Measurements from ENCODE around the gene OPCML. TPM values are rescaled to one million over a fixed set of nuclear protein-coding genes. Genes with fewer than 3 reads are reported as not detected.

OPCML gene
- total RNA-seq, 1 experiment from 2014 or later = not detected

GRCh38 chr11:133515107-133515506 is 17.2 kb downstream of the OPCML start:
- no TSS peak for BruUV-seq (replicated peaks)
- ChIA-PET CTCF (no interaction called here), POLR2A (ENCODE audit: unreplicated experiment) (no interaction called here)
- no peak overlapping the region for H3K4me3 ChIP-seq (ENCODE audit: low read length)
- no peak overlapping the region for H3K27ac ChIP-seq (ENCODE audit: low read length)
- H4K20me1 ChIP-seq (ENCODE audit: low read length) = no peaks in the 10 kb centered on the region
- no peaks in the 10 kb centered on the region for H3K79me2 ChIP-seq (ENCODE audit: low read length)
- peaks cover 26% of the 10 kb centered on the region for H3K9me3 ChIP-seq (ENCODE audit: low read length)
- H3K4me2 ChIP-seq (ENCODE audit: low read length) = no peak overlapping the region
- H3F3A ChIP-seq (ENCODE audit: low read length, unreplicated experiment) = no peaks in the 10 kb centered on the region
- H3K36me3 ChIP-seq (ENCODE audit: low read depth, low read length) = no peaks in the 10 kb centered on the region
- no peaks in the 10 kb centered on the region for H3K9me2 ChIP-seq (replicated peaks; ENCODE audit: low read length)
- no peak for ATAC-seq
- no peaks in the 10 kb centered on the region for H3K4me1 ChIP-seq (ENCODE audit: insufficient read depth, low read length)
- no peaks in the 10 kb centered on the region for H3K27me3 ChIP-seq (ENCODE audit: low read length)
- intact Hi-C loops (cut with micrococcal nuclease) = no loop called here
- H2AFZ ChIP-seq (ENCODE audit: low read length) = no peak overlapping the region
- TF ChIP-seq EZH2 (IDR thresholded peaks at IDR 0.05; ENCODE audit: low read length, unreplicated experiment) (no peak), EZH2phosphoT487 (IDR thresholded peaks at IDR 0.05; ENCODE audit: borderline replicate concordance, low read length) (no peak)
- TF ChIP-seq, protein P1, sequence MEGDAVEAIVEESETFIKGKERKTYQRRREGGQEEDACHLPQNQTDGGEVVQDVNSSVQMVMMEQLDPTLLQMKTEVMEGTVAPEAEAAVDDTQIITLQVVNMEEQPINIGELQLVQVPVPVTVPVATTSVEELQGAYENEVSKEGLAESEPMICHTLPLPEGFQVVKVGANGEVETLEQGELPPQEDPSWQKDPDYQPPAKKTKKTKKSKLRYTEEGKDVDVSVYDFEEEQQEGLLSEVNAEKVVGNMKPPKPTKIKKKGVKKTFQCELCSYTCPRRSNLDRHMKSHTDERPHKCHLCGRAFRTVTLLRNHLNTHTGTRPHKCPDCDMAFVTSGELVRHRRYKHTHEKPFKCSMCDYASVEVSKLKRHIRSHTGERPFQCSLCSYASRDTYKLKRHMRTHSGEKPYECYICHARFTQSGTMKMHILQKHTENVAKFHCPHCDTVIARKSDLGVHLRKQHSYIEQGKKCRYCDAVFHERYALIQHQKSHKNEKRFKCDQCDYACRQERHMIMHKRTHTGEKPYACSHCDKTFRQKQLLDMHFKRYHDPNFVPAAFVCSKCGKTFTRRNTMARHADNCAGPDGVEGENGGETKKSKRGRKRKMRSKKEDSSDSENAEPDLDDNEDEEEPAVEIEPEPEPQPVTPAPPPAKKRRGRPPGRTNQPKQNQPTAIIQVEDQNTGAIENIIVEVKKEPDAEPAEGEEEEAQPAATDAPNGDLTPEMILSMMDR (conservative IDR thresholded peaks at IDR 0.05; ENCODE audit: low read depth, low read length) = no peak
- no peak for DNase-seq
- H3K9ac ChIP-seq (ENCODE audit: low read length) = no peak overlapping the region

GRCh38 chr11:133509924-133510697 is 22.2 kb downstream of the OPCML start:
- ATAC-seq = no peak
- no peaks in the 10 kb centered on the region for H3K4me1 ChIP-seq (ENCODE audit: insufficient read depth, low read length)
- no peaks in the 10 kb centered on the region for H3K79me2 ChIP-seq (ENCODE audit: low read length)
- peaks cover 30% of the 10 kb centered on the region for H3K9me3 ChIP-seq (ENCODE audit: low read length)
- H3K4me2 ChIP-seq (ENCODE audit: low read length) = no peak overlapping the region
- no peaks in the 10 kb centered on the region for H3K27me3 ChIP-seq (ENCODE audit: low read length)
- no peaks in the 10 kb centered on the region for H4K20me1 ChIP-seq (ENCODE audit: low read length)
- H3K27ac ChIP-seq (ENCODE audit: low read length) = no peak overlapping the region
- H3K9ac ChIP-seq (ENCODE audit: low read length) = no peak overlapping the region
- intact Hi-C loops (cut with micrococcal nuclease) = no loop called here
- H3K4me3 ChIP-seq (ENCODE audit: low read length) = no peak overlapping the region
- TF ChIP-seq, protein P1 (conservative IDR thresholded peaks at IDR 0.05; ENCODE audit: low read depth, low read length) = no peak
- no peak for TF ChIP-seq EZH2phosphoT487 (IDR thresholded peaks at IDR 0.05; ENCODE audit: borderline replicate concordance, low read length)
- TF ChIP-seq EZH2 (IDR thresholded peaks at IDR 0.05; ENCODE audit: low read length, unreplicated experiment) = no peak
- BruUV-seq (replicated peaks) = no TSS peak
- no peaks in the 10 kb centered on the region for H3F3A ChIP-seq (ENCODE audit: low read length, unreplicated experiment)
- no peak for DNase-seq
- H2AFZ ChIP-seq (ENCODE audit: low read length) = no peak overlapping the region
- ChIA-PET CTCF (no interaction called here), POLR2A (ENCODE audit: unreplicated experiment) (no interaction called here)
- no peaks in the 10 kb centered on the region for H3K36me3 ChIP-seq (ENCODE audit: low read depth, low read length)
- no peaks in the 10 kb centered on the region for H3K9me2 ChIP-seq (replicated peaks; ENCODE audit: low read length)

- Histone ChIP-seq H3K9me2 (replicated peaks; ENCODE audit: low read length) (no peaks in the 10 kb centered on the region), H3K9ac (ENCODE audit: low read length) (no peak overlapping the region), H3F3A (ENCODE audit: low read length, unreplicated experiment) (no peaks in the 10 kb centered on the region), H3K9me3 (ENCODE audit: low read length) (peaks cover 19% of the 10 kb centered on the region), H2AFZ (ENCODE audit: low read length) (no peak overlapping the region), H3K4me2 (ENCODE audit: low read length) (no peak overlapping the region), H3K79me2 (ENCODE audit: low read length) (no peaks in the 10 kb centered on the region), H3K36me3 (ENCODE audit: low read depth, low read length) (no peaks in the 10 kb centered on the region), H3K4me1 (ENCODE audit: insufficient read depth, low read length) (no peaks in the 10 kb centered on the region), H3K27ac (ENCODE audit: low read length) (no peak overlapping the region), H3K27me3 (ENCODE audit: low read length) (no peaks in the 10 kb centered on the region), H3K4me3 (ENCODE audit: low read length) (no peak overlapping the region), H4K20me1 (ENCODE audit: low read length) (no peaks in the 10 kb centered on the region)
- ChIA-PET CTCF (no interaction called here), POLR2A (ENCODE audit: unreplicated experiment) (no interaction called here)
- TF ChIP-seq, protein P1 (conservative IDR thresholded peaks at IDR 0.05; ENCODE audit: low read depth, low read length) = no peak
- TF ChIP-seq EZH2phosphoT487 (IDR thresholded peaks at IDR 0.05; ENCODE audit: borderline replicate concordance, low read length) (no peak), EZH2 (IDR thresholded peaks at IDR 0.05; ENCODE audit: low read length, unreplicated experiment) (no peak)
- BruUV-seq (replicated peaks) = no TSS peak
- ATAC-seq (no peak), DNase-seq (no peak)
- intact Hi-C loops (cut with micrococcal nuclease) = no loop called here
Measured at GRCh38 chr11:133508468-133508867, 23.8 kb downstream of the OPCML start.

All from PC-3 (cell line).